ENCODE results near the gene STRA8. TPM values are rescaled to one million over a fixed set of nuclear protein-coding genes. Genes with fewer than 3 reads are reported as not detected.

STRA8 gene
- total and polyA plus RNA-seq, 5 donors = not detected

DNA sequence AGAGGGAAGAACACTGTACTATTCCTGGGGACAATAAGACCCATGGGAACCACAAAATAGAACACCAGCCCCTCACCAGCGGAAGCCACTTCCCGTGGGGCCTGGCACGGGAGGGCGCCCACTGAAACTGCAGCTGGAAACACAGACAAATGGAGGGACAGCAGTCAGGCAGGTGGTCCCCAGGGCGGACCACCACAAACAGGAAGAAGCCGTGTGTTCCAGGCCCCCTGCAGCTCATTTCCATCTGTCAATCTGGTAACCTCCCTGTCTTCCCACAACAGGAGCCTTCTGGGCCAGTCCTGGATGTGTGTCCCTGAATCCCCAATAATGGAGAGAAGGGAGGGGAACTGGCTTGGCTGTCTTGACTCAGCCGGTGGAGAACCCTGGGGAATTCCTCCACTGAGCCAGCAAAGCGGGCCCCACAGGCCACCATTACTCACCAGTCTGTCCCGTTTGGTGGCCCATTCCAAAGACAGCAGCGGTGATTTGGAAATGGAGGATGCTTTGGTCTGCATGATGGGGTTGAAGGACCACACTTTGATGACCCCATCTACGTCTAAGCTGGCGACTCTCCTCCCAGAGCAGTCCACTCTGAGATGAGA is 39.0 kb upstream of the STRA8 start:
- no peak overlapping the region for H3K4me3 ChIP-seq (ENCODE audit: low read length)
- no peak overlapping the region for H3K27ac ChIP-seq (ENCODE audit: low read length)
- no peaks in the 10 kb centered on the region for H3K9me3 ChIP-seq (ENCODE audit: control insufficient read depth, low read length)
- DNase-seq (no peak), ATAC-seq (no peak)
- WGBS = 79% methylated on average over 12 of the region's 12 CpGs
- intact Hi-C loops (cut with DNase I) = no loop called here
- no peaks in the 10 kb centered on the region for H3K4me1 ChIP-seq (ENCODE audit: control insufficient read depth, insufficient read depth, low read length)
- H3K27me3 ChIP-seq (ENCODE audit: control insufficient read depth, insufficient read depth) = no peaks in the 10 kb centered on the region

DNA sequence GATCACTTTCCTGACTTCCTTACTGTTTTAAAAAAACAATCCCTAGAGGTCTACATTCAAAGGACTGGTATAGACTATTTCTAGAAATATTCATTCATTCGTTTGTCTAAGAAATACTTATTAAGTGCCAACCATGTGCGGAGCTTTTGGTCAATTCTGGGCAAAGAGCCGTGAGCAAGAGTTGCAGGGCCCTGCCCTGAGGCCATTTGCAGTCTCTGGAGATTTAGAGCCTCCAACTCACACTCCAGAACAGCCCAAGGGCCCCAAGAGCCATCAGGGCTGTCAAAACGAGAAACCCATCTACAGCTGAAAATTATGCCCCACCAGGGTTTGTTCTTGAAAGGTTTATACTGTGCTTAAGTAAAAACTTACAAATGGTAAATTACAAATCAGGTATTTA is 38.5 kb upstream of the STRA8 start:
- H3K27ac ChIP-seq (ENCODE audit: low read length) = no peak overlapping the region
- H3K9me3 ChIP-seq (ENCODE audit: control insufficient read depth, low read length) = no peaks in the 10 kb centered on the region
- no peaks in the 10 kb centered on the region for H3K4me1 ChIP-seq (ENCODE audit: control insufficient read depth, insufficient read depth, low read length)
- intact Hi-C loops (cut with DNase I) = no loop called here
- WGBS = 88% methylated on average over 4 of the region's 4 CpGs
- no peak for ATAC-seq
- no peaks in the 10 kb centered on the region for H3K27me3 ChIP-seq (ENCODE audit: control insufficient read depth, insufficient read depth)
- no peak overlapping the region for H3K4me3 ChIP-seq (ENCODE audit: low read length)
- no peak for DNase-seq

DNA sequence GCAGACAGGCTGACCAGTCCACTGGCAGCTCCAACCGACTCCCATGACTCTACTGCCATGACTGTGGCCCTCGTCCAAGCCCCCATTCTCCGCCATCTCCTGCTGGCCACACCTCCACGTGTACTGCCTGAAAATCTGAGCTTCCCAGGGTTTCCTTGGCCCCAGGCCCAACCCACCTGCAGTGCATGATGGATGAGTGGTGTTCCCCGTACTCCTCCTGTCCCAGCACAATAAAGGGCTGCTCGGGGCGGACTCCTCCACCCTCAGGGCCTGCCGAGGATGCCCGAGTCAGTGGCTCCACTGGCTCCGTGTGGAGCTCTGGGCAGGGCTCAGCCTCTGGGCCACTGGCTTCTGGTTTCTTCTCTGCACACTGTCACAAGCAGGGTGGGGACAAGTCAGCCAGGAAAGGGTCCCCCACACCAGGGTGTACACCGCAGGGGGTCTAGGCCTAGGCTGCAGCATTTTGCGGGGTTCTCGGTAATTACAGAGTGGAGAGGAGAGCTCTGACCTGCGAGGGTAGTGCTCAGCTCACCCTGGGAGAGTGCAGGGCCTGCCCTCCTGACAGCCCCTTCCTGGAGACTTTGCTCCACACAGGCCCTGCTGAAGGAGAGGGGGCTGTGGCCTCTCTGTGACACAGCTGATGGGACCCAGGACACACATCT is 37.5 kb upstream of the STRA8 start:
- DNase-seq (no peak), ATAC-seq (peak in 1 of 2 donors; percentile 8)
- Histone ChIP-seq H3K4me3 (ENCODE audit: low read length) (no peak overlapping the region), H3K27ac (ENCODE audit: low read length) (no peak overlapping the region), H3K9me3 (ENCODE audit: control insufficient read depth, low read length) (no peaks in the 10 kb centered on the region), H3K4me1 (ENCODE audit: control insufficient read depth, insufficient read depth, low read length) (no peaks in the 10 kb centered on the region), H3K27me3 (ENCODE audit: control insufficient read depth, insufficient read depth) (no peaks in the 10 kb centered on the region)
- intact Hi-C loops (cut with DNase I) = no loop called here
- 95% methylated on average over 14 of the region's 14 CpGs for WGBS

DNA sequence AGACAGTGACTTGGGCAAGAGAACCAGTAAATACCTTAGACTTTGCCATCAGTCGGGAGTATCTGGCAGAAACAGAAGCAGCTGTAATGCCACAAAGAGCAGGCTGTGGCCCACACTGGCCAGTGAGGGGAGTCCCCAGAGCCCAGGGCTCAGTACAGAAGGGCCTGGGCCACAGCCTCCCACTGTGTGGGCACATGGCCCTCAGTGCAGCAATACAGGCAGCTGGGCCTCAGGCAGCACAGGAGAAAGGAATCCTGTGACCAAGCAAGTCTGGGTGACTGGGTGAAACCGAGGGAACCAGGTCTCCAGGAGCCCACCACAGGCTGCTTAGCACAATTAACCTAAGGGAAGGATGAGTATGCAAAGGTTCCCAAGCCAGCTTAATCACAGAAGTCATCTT is 36.3 kb upstream of the STRA8 start:
- Histone ChIP-seq H3K4me3 (ENCODE audit: low read length) (no peak overlapping the region), H3K27ac (ENCODE audit: low read length) (no peak overlapping the region), H3K27me3 (ENCODE audit: control insufficient read depth, insufficient read depth) (no peaks in the 10 kb centered on the region), H3K9me3 (ENCODE audit: control insufficient read depth, low read length) (no peaks in the 10 kb centered on the region), H3K4me1 (ENCODE audit: control insufficient read depth, insufficient read depth, low read length) (no peaks in the 10 kb centered on the region)
- ATAC-seq (no peak), DNase-seq (no peak)
- WGBS = 95% methylated on average over 2 of the region's 2 CpGs
- intact Hi-C loops (cut with DNase I) = no loop called here

DNA sequence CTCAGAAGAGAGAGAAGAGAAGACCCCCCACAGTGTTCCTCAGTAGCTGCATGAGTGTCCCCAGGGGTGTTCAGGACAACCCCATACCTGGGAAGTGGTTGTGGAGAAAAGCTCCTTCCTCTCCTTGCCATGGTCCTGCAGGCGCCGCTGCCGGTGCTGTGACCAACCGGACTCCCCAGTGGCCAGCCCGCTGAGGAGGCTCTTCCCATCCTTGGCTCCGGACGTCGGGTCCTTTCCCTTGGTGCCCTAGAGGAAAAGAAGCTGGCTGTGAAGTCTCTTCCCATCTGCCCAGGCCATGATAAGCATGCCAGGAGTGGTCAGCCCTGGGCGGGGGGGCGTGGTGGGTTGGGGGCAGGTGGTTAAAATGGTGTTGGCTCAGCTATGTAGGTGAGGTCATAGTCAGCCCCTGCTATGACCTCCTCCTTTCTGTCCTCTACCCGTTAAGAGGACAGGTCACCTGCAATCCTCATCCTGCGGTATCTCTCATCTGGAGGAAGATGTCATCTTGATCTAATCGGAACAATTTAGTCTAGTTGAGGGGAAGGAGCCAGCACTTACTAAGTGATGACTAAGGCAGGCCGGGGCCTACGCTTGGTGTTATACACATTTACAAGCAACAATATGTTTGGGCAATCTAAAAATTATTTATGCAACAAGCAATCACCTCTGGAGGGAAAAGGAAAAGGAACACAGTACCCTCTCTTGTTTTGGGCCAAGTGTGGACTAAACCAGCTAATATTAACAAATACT is 35.6 kb upstream of the STRA8 start:
- ATAC-seq = no peak
- intact Hi-C loops (cut with DNase I) = no loop called here
- Histone ChIP-seq H3K27me3 (ENCODE audit: control insufficient read depth, insufficient read depth) (no peaks in the 10 kb centered on the region), H3K27ac (ENCODE audit: low read length) (no peak overlapping the region), H3K9me3 (ENCODE audit: control insufficient read depth, low read length) (no peaks in the 10 kb centered on the region), H3K4me1 (ENCODE audit: control insufficient read depth, insufficient read depth, low read length) (no peaks in the 10 kb centered on the region), H3K4me3 (ENCODE audit: low read length) (no peak overlapping the region)
- no peak for DNase-seq
- 94% methylated on average over 15 of the region's 15 CpGs for WGBS

DNA sequence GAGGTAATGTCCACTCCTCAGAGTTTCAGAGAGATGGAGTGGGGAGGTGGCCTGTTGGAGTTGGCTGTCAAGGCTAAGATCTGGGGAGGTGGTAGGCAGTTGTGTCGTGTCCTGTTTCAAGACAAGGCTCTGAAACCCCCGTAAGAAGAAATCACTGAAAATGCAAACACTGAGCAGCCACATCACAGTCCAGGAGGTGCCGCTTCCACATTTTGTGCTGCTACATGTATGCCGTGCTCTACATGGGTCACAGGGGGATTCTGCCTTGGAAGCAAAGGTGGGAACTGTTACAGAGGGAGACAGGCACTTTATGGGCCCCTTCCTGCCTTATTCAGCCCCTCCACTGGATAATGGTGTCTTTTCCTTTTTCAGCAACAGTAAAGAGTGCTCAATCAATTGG is 34.2 kb upstream of the STRA8 start:
- H3K9me3 ChIP-seq (ENCODE audit: control insufficient read depth, low read length) = no peaks in the 10 kb centered on the region
- no peak overlapping the region for H3K4me3 ChIP-seq (ENCODE audit: low read length)
- no peaks in the 10 kb centered on the region for H3K27me3 ChIP-seq (ENCODE audit: control insufficient read depth, insufficient read depth)
- intact Hi-C loops (cut with DNase I) = no loop called here
- H3K4me1 ChIP-seq (ENCODE audit: control insufficient read depth, insufficient read depth, low read length) = no peaks in the 10 kb centered on the region
- H3K27ac ChIP-seq (ENCODE audit: low read length) = no peak overlapping the region
- ATAC-seq = no peak
- 92% methylated on average over 4 of the region's 4 CpGs for WGBS
- no peak for DNase-seq

DNA sequence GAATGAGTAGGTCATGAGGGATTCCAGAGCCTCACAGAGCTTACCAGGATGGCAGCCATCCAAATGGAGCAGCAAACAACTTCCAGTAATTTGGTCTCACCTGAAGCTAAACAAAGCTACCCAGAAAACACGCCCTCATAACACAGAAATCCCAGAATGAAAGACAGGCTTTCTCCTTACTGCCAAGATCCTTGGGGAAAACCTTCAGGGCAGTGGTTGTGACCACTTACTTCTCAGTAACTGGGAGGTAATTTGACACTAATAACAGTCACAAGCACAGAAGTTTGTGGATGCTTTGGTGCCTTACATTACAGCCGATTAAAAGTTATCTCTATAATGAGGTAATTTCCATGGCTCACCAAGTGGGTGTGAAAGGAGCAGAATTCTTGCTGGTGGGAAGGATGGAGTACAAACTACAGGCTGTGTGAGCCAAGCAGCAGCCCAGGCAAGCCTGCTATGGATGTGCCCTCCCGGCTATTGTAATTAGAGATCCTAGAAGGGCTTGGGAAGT is 32.8 kb upstream of the STRA8 start:
- 54% methylated on average over 3 of the region's 3 CpGs for whole genome bisulfite sequencing
- intact Hi-C loops (cut with DNase I) = no loop called here

DNA sequence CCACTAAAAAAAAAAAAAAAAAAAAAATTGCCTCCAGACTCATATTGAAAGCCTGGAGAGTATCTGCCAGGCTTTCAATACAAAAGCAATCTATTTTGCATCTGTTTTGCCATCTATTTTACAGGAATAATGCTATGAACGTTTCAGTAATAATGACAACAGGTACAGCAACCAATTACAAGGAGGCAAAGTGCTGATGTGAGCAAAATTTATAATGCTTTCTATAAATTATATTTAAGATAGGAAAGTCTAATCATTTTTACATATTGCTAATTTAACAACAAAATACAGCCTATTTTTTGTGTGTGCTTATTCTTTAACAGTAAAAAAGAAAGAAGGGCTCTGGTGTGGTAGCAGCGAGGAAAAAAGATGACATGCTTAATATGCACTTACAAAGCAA is 32.3 kb upstream of the STRA8 start:
- ATAC-seq = no peak
- H3K27me3 ChIP-seq (ENCODE audit: control insufficient read depth, insufficient read depth) = no peaks in the 10 kb centered on the region
- no peaks in the 10 kb centered on the region for H3K4me1 ChIP-seq (ENCODE audit: control insufficient read depth, insufficient read depth, low read length)
- intact Hi-C loops (cut with DNase I) = no loop called here
- DNase-seq = no peak
- WGBS = 77% methylated on average over 2 of the region's 2 CpGs
- H3K9me3 ChIP-seq (ENCODE audit: control insufficient read depth, low read length) = no peaks in the 10 kb centered on the region
- H3K4me3 ChIP-seq (ENCODE audit: low read length) = no peak overlapping the region
- no peak overlapping the region for H3K27ac ChIP-seq (ENCODE audit: low read length)

More for the DNA sequence above, 32.8 kb upstream of the STRA8 start:
- Histone ChIP-seq H3K27ac (ENCODE audit: low read length) (no peak overlapping the region), H3K4me1 (ENCODE audit: control insufficient read depth, insufficient read depth, low read length) (no peaks in the 10 kb centered on the region), H3K4me3 (ENCODE audit: low read length) (no peak overlapping the region), H3K9me3 (ENCODE audit: control insufficient read depth, low read length) (no peaks in the 10 kb centered on the region), H3K27me3 (ENCODE audit: control insufficient read depth, insufficient read depth) (no peaks in the 10 kb centered on the region)
- ATAC-seq (no peak), DNase-seq (no peak)

DNA sequence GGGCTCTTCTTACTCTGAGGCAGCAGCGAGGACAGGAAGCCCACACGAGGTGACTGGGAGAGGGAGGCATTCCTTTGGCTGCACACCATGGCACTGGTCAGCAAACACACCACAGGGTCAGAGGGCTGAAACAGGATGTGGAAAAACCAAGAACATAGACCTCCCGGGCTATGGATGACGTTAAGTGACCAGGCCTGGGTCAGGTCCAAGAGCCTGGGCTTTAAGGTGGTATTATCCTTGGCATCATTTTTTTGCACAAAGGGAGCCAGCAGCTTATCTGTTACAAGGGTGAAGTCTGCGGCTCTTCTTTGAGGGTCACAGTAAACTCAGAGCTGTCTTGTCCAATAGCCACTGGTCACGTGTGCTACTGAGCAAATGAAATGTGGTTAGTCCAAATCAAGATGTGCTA is 29.3 kb upstream of the STRA8 start:
- WGBS = 72% methylated on average over 6 of the region's 6 CpGs
- DNase-seq (peak in 2 of 3 donors; percentile 33 to 63), ATAC-seq (peak; percentile 51 to 92)
- Histone ChIP-seq H3K4me1 (ENCODE audit: control insufficient read depth, insufficient read depth, low read length) (no peaks in the 10 kb centered on the region), H3K27me3 (ENCODE audit: control insufficient read depth, insufficient read depth) (no peaks in the 10 kb centered on the region), H3K9me3 (ENCODE audit: control insufficient read depth, low read length) (no peaks in the 10 kb centered on the region), H3K4me3 (ENCODE audit: low read length) (no peak overlapping the region), H3K27ac (ENCODE audit: low read length) (no peak overlapping the region)
- intact Hi-C loops (cut with DNase I) = no loop called here

DNA sequence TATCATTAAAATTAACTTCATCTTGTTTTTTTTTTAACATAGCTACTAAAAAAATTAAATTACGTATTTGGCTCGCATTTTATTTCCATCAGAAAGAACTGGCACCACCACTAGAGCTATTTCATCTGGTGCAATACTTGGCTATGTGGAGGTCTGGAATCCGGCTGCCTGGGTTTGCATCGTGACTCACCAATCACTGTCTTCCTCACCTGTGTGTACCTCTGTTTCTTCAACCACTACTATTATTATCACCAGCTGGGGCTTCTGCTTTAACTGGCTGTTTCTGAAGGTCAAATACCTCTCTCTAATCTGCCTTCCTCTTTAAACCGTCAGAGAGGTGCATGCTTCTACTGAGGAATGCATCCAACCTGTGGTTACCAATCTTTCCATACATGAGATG is 28.8 kb upstream of the STRA8 start:
- no peak for ATAC-seq
- Histone ChIP-seq H3K4me1 (ENCODE audit: control insufficient read depth, insufficient read depth, low read length) (peaks cover 2% of the 10 kb centered on the region), H3K4me3 (ENCODE audit: low read length) (no peak overlapping the region), H3K27me3 (ENCODE audit: control insufficient read depth, insufficient read depth) (no peaks in the 10 kb centered on the region), H3K9me3 (ENCODE audit: control insufficient read depth, low read length) (no peaks in the 10 kb centered on the region), H3K27ac (ENCODE audit: low read length) (no peak overlapping the region)
- 94% methylated on average over 5 of the region's 5 CpGs for WGBS
- intact Hi-C loops (cut with DNase I) = no loop called here
- DNase-seq = no peak

DNA sequence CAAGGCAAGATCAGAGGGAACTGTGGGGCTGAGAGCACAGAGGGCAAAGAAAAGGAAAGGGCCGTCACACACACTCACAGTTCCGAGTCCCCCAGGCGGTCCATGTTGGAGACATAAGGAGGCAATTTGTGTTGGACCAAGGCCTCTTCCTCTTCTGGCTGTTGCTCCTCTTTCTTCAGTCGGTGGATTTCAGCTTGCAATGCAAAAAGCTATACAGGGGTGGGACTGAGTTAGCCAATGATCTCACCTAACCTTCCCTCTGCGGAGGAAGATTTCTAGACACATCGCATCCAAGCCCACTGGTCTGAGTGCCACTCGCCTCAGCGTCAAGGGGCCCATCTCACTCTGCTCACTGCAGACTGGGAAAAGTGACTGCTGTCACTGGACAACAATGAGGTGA is 27.8 kb upstream of the STRA8 start:
- no peak overlapping the region for H3K4me3 ChIP-seq (ENCODE audit: low read length)
- H3K27me3 ChIP-seq (ENCODE audit: control insufficient read depth, insufficient read depth) = no peaks in the 10 kb centered on the region
- DNase-seq (no peak), ATAC-seq (no peak)
- H3K4me1 ChIP-seq (ENCODE audit: control insufficient read depth, insufficient read depth, low read length) = peaks cover 5% of the 10 kb centered on the region
- H3K27ac ChIP-seq (ENCODE audit: low read length) = no peak overlapping the region
- no peaks in the 10 kb centered on the region for H3K9me3 ChIP-seq (ENCODE audit: control insufficient read depth, low read length)
- intact Hi-C loops (cut with DNase I) = no loop called here
- 94% methylated on average over 8 of the region's 8 CpGs for WGBS
